Liver (tissue), 9 donors: Measurements from ENCODE around the gene AKT3. TPM values are rescaled to one million over a fixed set of nuclear protein-coding genes. Genes with fewer than 3 reads are reported as not detected.

Experiments
- DNase-seq: peaks from one replicate; pipeline ENCODE4 v3.0.0-alpha.2; 2017; ENCODE audit warnings: low spot score
- H3K27ac ChIP-seq, 2 donors: one replicate each; pipeline ENCODE4 v1.7.0; 2013; ENCODE audit warnings: inconsistent platforms in 2 of 2, low read length in 2 of 2, control low read depth in 1 of 2, low read depth in 1 of 2, mild to moderate bottlenecking in 1 of 2
- H3K27me3 ChIP-seq, 4 donors: one replicate each; pipeline versions ENCODE4 v1.6.1 to v1.7.0; 2013; ENCODE audit warnings: low read length in 3 of 4, inconsistent platforms in 1 of 4, mild to moderate bottlenecking in 1 of 4, moderate library complexity in 1 of 4; ENCODE audit not compliant: control insufficient read depth in 4 of 4, insufficient read depth in 4 of 4
- H3K36me3 ChIP-seq, 4 donors: one replicate each; pipeline versions ENCODE4 v1.6.1 to v1.7.0; 2013; ENCODE audit warnings: low read length in 3 of 4, mild to moderate bottlenecking in 3 of 4, low read depth in 1 of 4, moderate library complexity in 1 of 4; ENCODE audit not compliant: control insufficient read depth in 4 of 4, insufficient read depth in 3 of 4
- H3K4me1 ChIP-seq, 4 donors: one replicate each; pipeline versions ENCODE4 v1.6.1 to v1.7.0; 2013; ENCODE audit warnings: low read length in 3 of 4, mild to moderate bottlenecking in 3 of 4, moderate library complexity in 1 of 4; ENCODE audit not compliant: control insufficient read depth in 4 of 4, insufficient read depth in 4 of 4
- H3K4me3 ChIP-seq, 3 donors: one replicate each; pipeline versions ENCODE4 v1.6.1 to v1.7.0; 2013; ENCODE audit warnings: low read length in 3 of 3, control low read depth in 1 of 3, low read depth in 1 of 3, mild to moderate bottlenecking in 1 of 3
- H3K9ac ChIP-seq, 2 donors: one replicate each; pipeline ENCODE4 v1.7.0; 2013; ENCODE audit warnings: low read length in 2 of 2, mild to moderate bottlenecking in 2 of 2, moderate library complexity in 2 of 2, control low read depth in 1 of 2, low read depth in 1 of 2
- H3K9me3 ChIP-seq, 4 donors: one replicate each; pipeline versions ENCODE4 v1.6.1 to v1.7.0; 2013; ENCODE audit warnings: low read length in 3 of 4; ENCODE audit not compliant: control insufficient read depth in 4 of 4
- EGR1 ChIP-seq, 2 donors: IDR thresholded peaks; 2 replicates each; pipeline ENCODE4 v1.6.1; 2016 to 2018; ENCODE audit warnings: antibody characterized with exemption in 2 of 2, low read depth in 2 of 2
- HNF4A ChIP-seq, 2 donors: conservative IDR thresholded peaks; 2 replicates each; pipeline ENCODE4 v1.6.1; 2016; ENCODE audit warnings: antibody characterized with exemption in 2 of 2, mild to moderate bottlenecking in 2 of 2
- JUND ChIP-seq, 2 donors: IDR thresholded peaks; 2 replicates each; pipeline ENCODE4 v1.6.1; 2016; ENCODE audit warnings: antibody characterized with exemption in 2 of 2
- NR2F2 ChIP-seq: IDR thresholded peaks from 2 replicates; pipeline ENCODE4 v1.6.1; 2016; ENCODE audit warnings: antibody characterized with exemption
- RAD21 ChIP-seq, 2 donors: IDR thresholded peaks; 2 replicates each; pipeline ENCODE4 v1.6.1; 2016; ENCODE audit warnings: antibody characterized with exemption in 2 of 2, mild to moderate bottlenecking in 2 of 2
- SP1 ChIP-seq: IDR thresholded peaks from 2 replicates; pipeline ENCODE4 v1.6.1; 2018; ENCODE audit warnings: antibody characterized with exemption, mild to moderate bottlenecking
- TAF1 ChIP-seq: conservative IDR thresholded peaks from 2 replicates; pipeline ENCODE4 v1.6.1; 2016; ENCODE audit warnings: antibody characterized with exemption, mild to moderate bottlenecking
- WGBS: extraction: QIAGEN DNeasy Blood & Tissue Kit; methylation state at CpG from one replicate; pipeline ENCODE4 v1.1.7; 2013; 5-methylcytosine and 5-hydroxymethylcytosine counted together
- polyA plus RNA-seq, 2 donors: library from polyadenylated mRNA; stranded (reverse) in 1 of 2; unstranded in 1 of 2; fragments of 200-250 nt in 1 of 2; fragments of >200 nt in 1 of 2; fragmentation: Nextera tagmentation in 1 of 2; extraction: Ambion mirVana in 1 of 2; gene quantifications; one replicate each; pipeline versions ENCODE4 v1.2.1 to v1.2.3, GENCODE V29; 2013 to 2015
- total RNA-seq, 2 donors: library from RNA; depleted of rRNA; stranded (reverse); fragments of >200 nt; gene quantifications; one replicate each; pipeline ENCODE4 v1.2.3, GENCODE V29; 2014
- TF ChIP-seq, protein P1 (sequence below): fragments of 150-350 bp; IDR thresholded peaks from 2 replicates; pipeline ENCODE4 v1.5.1; 2017; ENCODE audit warnings: improper control_type of control experiment, low read depth, low read length; ENCODE audit not compliant: missing input control
- TF ChIP-seq, protein P2 (sequence below): IDR thresholded peaks from 2 replicates; pipeline ENCODE4 v1.6.1; 2016; ENCODE audit warnings: antibody characterized with exemption
- TF ChIP-seq, protein P3 (sequence below): IDR thresholded peaks from 2 replicates; pipeline ENCODE4 v1.6.1; 2016; ENCODE audit warnings: antibody characterized with exemption
- TF ChIP-seq, protein P4 (sequence below): IDR thresholded peaks from 2 replicates; pipeline ENCODE4 v1.6.1; 2016; ENCODE audit warnings: antibody characterized with exemption
- donor health status: healthy.
- donor health status: healthy.
- donor health status: healthy.
- donor health status: healthy.
- donor health status: healthy.

The AKT3 gene
- total and polyA plus RNA-seq, 4 donors = 1.7 to 7.6 (median 2.8) TPM

DNA sequence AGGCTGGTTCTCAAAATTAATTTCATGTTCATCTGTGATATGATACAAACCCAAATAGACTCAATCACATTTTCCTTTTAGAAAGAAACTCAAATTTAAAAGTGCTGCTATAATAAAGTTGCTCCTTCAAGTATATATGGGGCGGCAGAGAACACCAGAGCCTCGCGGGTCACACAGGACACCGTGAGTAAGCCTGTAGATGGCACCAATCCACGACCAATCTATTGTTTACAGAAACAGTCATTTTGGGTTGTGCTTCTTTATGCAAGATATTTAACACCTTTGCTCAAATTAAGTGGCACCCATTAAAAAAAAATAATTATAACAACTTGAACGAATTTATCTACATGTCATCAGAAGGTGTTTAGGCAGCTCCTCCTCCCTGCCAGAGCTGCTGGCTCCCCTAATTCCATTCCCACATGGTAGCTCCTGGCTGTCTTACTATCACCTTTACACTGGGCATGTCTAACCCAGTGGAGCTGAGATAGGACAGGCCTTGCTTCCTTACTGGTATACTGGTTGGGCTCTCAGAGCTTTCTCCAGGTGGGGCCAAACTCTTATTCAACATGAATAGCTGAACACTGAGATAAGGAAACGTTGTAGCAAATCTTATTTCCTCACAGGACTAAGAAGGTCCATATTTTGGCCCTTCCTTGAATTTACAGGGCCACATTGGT, 307.2 kb downstream of the AKT3 start (continued):
- TF ChIP-seq, protein P1, sequence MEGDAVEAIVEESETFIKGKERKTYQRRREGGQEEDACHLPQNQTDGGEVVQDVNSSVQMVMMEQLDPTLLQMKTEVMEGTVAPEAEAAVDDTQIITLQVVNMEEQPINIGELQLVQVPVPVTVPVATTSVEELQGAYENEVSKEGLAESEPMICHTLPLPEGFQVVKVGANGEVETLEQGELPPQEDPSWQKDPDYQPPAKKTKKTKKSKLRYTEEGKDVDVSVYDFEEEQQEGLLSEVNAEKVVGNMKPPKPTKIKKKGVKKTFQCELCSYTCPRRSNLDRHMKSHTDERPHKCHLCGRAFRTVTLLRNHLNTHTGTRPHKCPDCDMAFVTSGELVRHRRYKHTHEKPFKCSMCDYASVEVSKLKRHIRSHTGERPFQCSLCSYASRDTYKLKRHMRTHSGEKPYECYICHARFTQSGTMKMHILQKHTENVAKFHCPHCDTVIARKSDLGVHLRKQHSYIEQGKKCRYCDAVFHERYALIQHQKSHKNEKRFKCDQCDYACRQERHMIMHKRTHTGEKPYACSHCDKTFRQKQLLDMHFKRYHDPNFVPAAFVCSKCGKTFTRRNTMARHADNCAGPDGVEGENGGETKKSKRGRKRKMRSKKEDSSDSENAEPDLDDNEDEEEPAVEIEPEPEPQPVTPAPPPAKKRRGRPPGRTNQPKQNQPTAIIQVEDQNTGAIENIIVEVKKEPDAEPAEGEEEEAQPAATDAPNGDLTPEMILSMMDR = no peak

DNA sequence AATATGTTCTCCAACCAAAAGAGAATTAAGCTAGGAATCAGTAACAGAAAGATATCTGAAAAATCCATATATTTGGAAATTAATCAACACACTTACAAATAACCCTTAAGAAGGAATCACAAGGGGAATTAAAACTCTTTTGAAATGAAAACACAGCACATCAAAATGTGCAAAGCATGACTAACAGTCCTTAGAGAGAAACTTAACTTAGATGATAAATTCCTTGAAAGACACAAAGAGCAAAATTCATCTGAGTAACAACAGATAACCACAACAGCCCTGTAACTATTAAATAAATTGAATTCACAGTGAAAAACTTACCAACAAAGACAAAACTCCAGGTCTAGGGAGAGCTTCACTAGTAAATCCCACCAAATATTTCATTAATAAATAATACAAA, 310.4 kb downstream of the AKT3 start:
- Histone ChIP-seq H3K9ac (no peak overlapping the region), H3K27me3 (no peaks in the 10 kb centered on the region), H3K36me3 (no peaks in the 10 kb centered on the region), H3K9me3 (no peaks in the 10 kb centered on the region), H3K4me3 (no peak overlapping the region), H3K4me1 (no peaks in the 10 kb centered on the region), H3K27ac (no peak overlapping the region)
- no peak for DNase-seq
- TF ChIP-seq, protein P2, sequence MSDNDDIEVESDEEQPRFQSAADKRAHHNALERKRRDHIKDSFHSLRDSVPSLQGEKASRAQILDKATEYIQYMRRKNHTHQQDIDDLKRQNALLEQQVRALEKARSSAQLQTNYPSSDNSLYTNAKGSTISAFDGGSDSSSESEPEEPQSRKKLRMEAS = no peak
- TF ChIP-seq NR2F2 = no peak
- TF ChIP-seq RAD21 (IDR thresholded peaks at IDR 0.05) = no peak
- TF ChIP-seq, protein P3, sequence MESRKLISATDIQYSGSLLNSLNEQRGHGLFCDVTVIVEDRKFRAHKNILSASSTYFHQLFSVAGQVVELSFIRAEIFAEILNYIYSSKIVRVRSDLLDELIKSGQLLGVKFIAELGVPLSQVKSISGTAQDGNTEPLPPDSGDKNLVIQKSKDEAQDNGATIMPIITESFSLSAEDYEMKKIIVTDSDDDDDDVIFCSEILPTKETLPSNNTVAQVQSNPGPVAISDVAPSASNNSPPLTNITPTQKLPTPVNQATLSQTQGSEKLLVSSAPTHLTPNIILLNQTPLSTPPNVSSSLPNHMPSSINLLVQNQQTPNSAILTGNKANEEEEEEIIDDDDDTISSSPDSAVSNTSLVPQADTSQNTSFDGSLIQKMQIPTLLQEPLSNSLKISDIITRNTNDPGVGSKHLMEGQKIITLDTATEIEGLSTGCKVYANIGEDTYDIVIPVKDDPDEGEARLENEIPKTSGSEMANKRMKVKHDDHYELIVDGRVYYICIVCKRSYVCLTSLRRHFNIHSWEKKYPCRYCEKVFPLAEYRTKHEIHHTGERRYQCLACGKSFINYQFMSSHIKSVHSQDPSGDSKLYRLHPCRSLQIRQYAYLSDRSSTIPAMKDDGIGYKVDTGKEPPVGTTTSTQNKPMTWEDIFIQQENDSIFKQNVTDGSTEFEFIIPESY = no peak

DNA sequence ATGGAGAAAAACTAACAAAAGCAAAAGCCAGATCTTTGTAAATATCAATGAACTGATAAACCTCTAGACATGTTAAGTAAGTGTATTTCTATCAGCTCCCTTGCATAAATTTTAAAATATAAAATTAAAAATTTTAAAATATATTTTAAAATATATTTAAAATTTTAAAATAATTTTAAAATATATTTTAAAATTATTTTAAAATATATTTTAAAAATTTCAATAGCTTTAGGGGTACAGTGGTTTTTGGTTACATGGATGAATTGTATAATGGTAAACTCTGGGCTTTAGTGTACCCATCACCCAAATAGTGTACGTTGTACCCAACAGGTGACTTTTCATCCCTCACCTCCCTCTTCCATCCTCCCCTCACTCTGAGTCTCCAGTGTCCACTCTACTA, 315.0 kb downstream of the AKT3 start:
- Histone ChIP-seq H3K27me3 (no peaks in the 10 kb centered on the region), H3K27ac (no peak overlapping the region), H3K4me3 (no peak overlapping the region), H3K4me1 (no peaks in the 10 kb centered on the region), H3K9me3 (no peaks in the 10 kb centered on the region), H3K36me3 (no peaks in the 10 kb centered on the region), H3K9ac (no peak overlapping the region)
- 92% methylated on average over 1 of the region's 1 CpG for WGBS
- no peak for TF ChIP-seq HNF4A (conservative IDR thresholded peaks at IDR 0.05)
- TF ChIP-seq, protein P1 = no peak
- TF ChIP-seq EGR1 (IDR thresholded peaks at IDR 0.05; ENCODE audit: low read depth in 2 of 2) = no peak
- no peak for TF ChIP-seq SP1
- TF ChIP-seq, protein P3 = no peak
- no peak for TF ChIP-seq TAF1
- TF ChIP-seq, protein P4, sequence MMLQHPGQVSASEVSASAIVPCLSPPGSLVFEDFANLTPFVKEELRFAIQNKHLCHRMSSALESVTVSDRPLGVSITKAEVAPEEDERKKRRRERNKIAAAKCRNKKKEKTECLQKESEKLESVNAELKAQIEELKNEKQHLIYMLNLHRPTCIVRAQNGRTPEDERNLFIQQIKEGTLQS = no peak
- no peak for TF ChIP-seq JUND (IDR thresholded peaks at IDR 0.05)
- DNase-seq = no peak
